Osteocyte (in vitro differentiated cells): ENCODE results near the gene KCNF1. TPM values are rescaled to one million over a fixed set of nuclear protein-coding genes. Genes with fewer than 3 reads are reported as not detected.

ENCODE experiments used
- DNase-seq: peaks from one replicate; pipeline ENCODE4 v3.0.0; 2021; ENCODE audit warnings: mixed read lengths; ENCODE audit not compliant: unreplicated experiment; ENCODE audit errors: extremely low spot score
- H3K27ac Mint-ChIP-seq: one replicate; pipeline ENCODE4 v1.8.0; 2021; ENCODE audit warnings: mild to moderate bottlenecking, mixed read lengths; ENCODE audit not compliant: unreplicated experiment
- H3K27me3 Mint-ChIP-seq: one replicate; pipeline ENCODE4 v1.8.0; 2021; ENCODE audit warnings: mixed read lengths; ENCODE audit not compliant: unreplicated experiment
- H3K36me3 Mint-ChIP-seq: one replicate; pipeline ENCODE4 v1.8.0; 2021; ENCODE audit warnings: mixed read lengths; ENCODE audit not compliant: unreplicated experiment
- H3K4me1 Mint-ChIP-seq: one replicate; pipeline ENCODE4 v1.8.0; 2021; ENCODE audit warnings: mixed read lengths; ENCODE audit not compliant: unreplicated experiment
- H3K4me3 Mint-ChIP-seq: one replicate; pipeline ENCODE4 v1.8.0; 2021; ENCODE audit warnings: mild to moderate bottlenecking, moderate library complexity, mixed read lengths; ENCODE audit not compliant: unreplicated experiment
- H3K9me3 Mint-ChIP-seq: one replicate; pipeline ENCODE4 v1.8.0; 2021; ENCODE audit warnings: mixed read lengths; ENCODE audit not compliant: unreplicated experiment
- total RNA-seq: library from RNA; stranded (reverse); gene quantifications from 2 replicates; pipeline ENCODE4 v1.2.1, GENCODE V29; 2021
- TF ChIP-seq, protein P1 (sequence below): fragments of 200-600 bp; sonication (generic); IDR thresholded peaks from 2 replicates; pipeline ENCODE4 v1.5.0; 2021; ENCODE audit warnings: antibody characterized with exemption, mild to moderate bottlenecking, moderate library complexity

The KCNF1 gene
- total RNA-seq, 1 donor from 2014 or later, result not detected

DNA sequence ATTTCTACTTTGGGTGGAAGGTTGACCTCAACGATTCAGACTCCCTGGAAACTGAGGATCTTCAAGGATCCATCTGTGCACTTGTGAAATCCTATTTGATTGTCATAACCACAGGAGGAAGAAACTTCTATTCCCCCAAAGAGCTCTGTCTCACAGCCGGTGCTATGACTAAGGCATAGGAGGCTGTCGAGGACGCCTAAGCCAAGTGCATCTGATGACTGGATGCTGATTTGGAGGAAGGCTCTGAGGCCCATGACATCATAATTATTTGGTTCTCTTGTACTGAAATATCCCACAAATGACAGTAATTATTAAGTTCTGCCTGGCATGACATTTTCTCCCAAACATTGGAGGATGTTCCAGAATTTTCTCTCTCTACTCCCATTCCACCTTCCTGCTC lies 13.8 kb upstream of the KCNF1 start:
- no peak for DNase-seq
- TF ChIP-seq, protein P1, sequence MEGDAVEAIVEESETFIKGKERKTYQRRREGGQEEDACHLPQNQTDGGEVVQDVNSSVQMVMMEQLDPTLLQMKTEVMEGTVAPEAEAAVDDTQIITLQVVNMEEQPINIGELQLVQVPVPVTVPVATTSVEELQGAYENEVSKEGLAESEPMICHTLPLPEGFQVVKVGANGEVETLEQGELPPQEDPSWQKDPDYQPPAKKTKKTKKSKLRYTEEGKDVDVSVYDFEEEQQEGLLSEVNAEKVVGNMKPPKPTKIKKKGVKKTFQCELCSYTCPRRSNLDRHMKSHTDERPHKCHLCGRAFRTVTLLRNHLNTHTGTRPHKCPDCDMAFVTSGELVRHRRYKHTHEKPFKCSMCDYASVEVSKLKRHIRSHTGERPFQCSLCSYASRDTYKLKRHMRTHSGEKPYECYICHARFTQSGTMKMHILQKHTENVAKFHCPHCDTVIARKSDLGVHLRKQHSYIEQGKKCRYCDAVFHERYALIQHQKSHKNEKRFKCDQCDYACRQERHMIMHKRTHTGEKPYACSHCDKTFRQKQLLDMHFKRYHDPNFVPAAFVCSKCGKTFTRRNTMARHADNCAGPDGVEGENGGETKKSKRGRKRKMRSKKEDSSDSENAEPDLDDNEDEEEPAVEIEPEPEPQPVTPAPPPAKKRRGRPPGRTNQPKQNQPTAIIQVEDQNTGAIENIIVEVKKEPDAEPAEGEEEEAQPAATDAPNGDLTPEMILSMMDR, result no peak
- peaks cover 4% of the 10 kb centered on the region for H3K4me1 Mint-ChIP-seq
- no peak overlapping the region for H3K4me3 Mint-ChIP-seq
- no peaks in the 10 kb centered on the region for H3K36me3 Mint-ChIP-seq
- no peak overlapping the region for H3K27ac Mint-ChIP-seq
- peaks cover 45% of the 10 kb centered on the region for H3K27me3 Mint-ChIP-seq
- no peaks in the 10 kb centered on the region for H3K9me3 Mint-ChIP-seq

DNA sequence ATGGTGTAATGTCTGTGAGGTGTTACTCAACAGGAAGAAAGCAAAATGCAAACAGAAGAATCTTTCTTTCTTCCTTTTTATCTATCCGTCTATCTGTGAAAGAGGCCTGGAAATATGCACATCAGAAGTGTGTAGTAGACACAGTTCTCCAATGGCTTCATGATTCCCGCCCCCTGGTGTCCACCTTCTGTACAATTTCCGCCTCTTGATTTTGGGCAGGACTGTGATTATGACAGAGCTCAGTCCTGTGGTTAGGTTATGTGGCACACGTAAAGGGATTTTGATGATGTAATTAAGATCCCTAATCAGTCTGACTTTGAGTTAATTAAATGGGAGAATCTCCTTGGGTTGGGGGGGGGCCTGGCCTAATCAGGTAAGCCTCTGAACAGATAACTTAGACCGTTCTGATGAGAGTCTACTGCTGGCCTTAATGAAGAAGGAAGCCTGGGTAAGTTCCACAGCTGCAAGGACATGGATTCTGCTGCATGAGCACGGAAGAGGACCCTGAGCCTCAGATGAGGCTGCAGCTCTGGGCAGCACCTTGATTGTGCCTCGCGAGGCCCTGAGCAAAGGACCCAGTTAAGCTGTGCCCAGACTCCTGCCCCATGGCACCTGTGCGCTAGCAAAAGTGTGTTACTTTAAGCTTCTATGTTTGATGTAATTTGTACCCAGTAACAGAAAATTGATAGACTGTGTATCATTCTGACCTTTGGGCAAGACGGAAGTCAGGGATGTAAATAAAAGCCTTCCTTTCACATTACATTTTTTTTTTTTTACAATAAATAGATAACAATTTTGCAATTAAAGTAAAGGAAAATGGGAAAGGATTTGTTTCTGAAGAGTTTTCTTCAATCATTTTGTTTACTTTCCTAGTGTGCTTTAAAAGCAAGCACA lies 11.3 kb upstream of the KCNF1 start:
- Mint-ChIP-seq H3K4me1 (peaks cover 4% of the 10 kb centered on the region), H3K27ac (no peak overlapping the region), H3K9me3 (peaks cover 6% of the 10 kb centered on the region), H3K4me3 (no peak overlapping the region), H3K27me3 (peaks cover 30% of the 10 kb centered on the region), H3K36me3 (no peaks in the 10 kb centered on the region)
- TF ChIP-seq, protein P1, result peak; percentile 27
- DNase-seq, result no peak

DNA sequence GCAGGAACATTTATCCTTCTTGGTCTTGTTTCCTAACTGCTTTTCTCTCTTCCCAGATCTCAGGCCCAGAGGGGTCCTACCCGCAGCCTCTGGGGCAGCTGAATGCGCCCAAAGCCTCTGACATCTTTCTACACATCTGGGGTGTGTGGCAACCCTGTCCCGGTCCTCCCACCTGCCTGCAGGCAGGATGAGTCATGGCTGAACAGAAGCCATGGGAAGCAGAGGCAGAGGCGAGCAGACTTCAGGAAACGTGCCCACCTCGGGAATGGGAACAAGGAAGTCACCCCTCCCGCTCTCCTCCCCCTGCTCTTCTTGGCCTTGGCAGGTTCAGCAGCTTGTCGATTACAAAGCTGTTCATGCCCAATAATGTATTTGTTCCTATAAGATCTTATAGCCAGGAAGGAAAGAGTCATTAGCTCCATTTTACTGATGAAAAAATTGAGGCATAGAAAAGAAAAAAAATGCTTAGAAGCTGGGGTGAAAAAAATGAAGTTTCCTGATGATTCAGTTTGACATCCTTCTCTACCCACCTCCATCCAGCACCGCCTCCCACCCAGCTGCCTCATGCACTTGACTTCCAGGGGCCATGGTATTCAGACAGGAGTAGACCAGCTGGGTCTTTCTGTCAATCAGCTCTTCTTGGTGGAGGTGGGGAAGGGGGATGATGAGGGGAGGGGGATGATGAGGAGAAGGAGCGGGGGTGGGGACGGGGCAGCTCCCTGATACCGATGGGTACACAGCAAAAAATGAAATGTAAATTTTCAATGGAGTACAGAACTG lies 10.4 kb upstream of the KCNF1 start:
- TF ChIP-seq, protein P1, result no peak
- H3K27ac Mint-ChIP-seq, result no peak overlapping the region
- DNase-seq, result no peak
- no peaks in the 10 kb centered on the region for H3K36me3 Mint-ChIP-seq
- peaks cover 6% of the 10 kb centered on the region for H3K9me3 Mint-ChIP-seq
- no peak overlapping the region for H3K4me3 Mint-ChIP-seq
- peaks cover 4% of the 10 kb centered on the region for H3K4me1 Mint-ChIP-seq
- peaks cover 26% of the 10 kb centered on the region for H3K27me3 Mint-ChIP-seq

DNA sequence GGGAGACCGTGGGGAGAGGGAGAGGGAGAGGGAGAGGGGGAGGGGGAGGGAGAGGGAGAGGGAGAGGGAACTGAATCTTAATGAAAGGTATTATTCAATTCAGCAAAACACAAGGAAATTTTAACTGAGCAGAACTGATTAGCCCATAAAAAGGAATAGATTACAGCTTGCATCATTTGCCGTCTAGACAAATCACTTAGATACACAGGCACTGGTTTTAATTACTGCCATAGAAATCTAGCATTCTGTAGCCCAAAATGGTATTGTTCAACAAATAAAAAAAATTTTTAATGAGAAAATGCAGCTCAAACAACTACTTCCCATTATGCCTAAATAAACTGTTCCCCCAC lies 7.9 kb upstream of the KCNF1 start:
- Mint-ChIP-seq H3K36me3 (no peaks in the 10 kb centered on the region), H3K4me1 (peaks cover 4% of the 10 kb centered on the region), H3K27ac (no peak overlapping the region), H3K27me3 (peaks cover 13% of the 10 kb centered on the region), H3K9me3 (peaks cover 6% of the 10 kb centered on the region), H3K4me3 (no peak overlapping the region)
- TF ChIP-seq, protein P1, result no peak
- DNase-seq, result no peak

DNA sequence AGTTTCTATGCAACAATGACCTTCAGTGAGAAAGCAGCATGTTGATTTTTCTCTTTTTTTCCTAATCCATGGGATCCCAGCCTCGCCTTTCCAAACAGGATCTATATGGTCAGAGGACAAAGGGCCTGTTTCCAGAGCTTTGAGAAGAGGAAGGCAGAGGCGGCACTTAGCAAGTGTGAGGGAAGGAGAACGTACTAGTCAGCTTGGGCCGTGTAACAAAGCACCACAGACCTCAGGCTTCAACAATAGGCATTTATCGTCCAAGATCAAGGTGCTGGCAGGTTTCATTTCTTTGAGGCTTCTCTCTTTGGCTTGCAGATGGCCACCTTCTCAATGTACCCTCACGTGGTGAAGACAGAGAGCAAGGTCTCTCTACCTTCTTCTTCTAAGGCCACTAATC lies 7.3 kb upstream of the KCNF1 start:
- TF ChIP-seq, protein P1, result no peak
- H3K9me3 Mint-ChIP-seq, result peaks cover 6% of the 10 kb centered on the region
- H3K36me3 Mint-ChIP-seq, result no peaks in the 10 kb centered on the region
- no peak for DNase-seq
- no peak overlapping the region for H3K27ac Mint-ChIP-seq
- H3K4me1 Mint-ChIP-seq, result peaks cover 4% of the 10 kb centered on the region
- no peak overlapping the region for H3K4me3 Mint-ChIP-seq
- peaks cover 7% of the 10 kb centered on the region for H3K27me3 Mint-ChIP-seq
